HG03439 (cell line): ENCODE data around the gene GMNN.

ENCODE experiments used
- ATAC-seq: cut with Tn5 transposase; IDR thresholded peaks from one replicate; pipeline ENCODE4 v1.9.1; 2021; ENCODE audit warnings: mild to moderate bottlenecking, moderate library complexity; ENCODE audit not compliant: unreplicated experiment

The GMNN gene

GRCh38 chr6:24799541-24799915 is 24.8 kb downstream of the GMNN start:
- no peak for ATAC-seq

GRCh38 chr6:24802271-24803059 is 27.7 kb downstream of the GMNN start:
- no peak for ATAC-seq

DNA sequence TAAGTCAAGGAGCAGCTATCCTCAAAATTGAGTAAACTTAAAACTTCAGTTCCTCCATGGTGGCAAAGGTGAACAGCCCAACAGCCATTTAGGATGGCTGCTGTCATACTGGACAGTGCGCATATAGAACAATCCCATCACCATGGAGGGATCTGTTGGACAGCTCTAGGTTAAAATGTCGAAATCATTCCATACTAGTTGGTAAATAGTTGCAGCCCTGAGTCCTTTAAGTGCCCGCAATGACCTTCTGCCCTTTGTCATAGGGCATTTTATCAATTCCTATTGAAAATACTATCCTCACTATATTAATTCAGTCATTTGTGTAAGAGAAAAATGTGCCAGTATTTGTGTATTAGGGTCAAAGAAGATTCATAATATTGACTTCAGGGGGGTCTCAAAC is 32.8 kb downstream of the GMNN start:
- ATAC-seq = no peak

- no peak for ATAC-seq
Measured at GRCh38 chr6:24809728-24810127, 35.0 kb downstream of the GMNN start.

- ATAC-seq = no peak
Measured at GRCh38 chr6:24818346-24818745, 43.6 kb downstream of the GMNN start.

DNA sequence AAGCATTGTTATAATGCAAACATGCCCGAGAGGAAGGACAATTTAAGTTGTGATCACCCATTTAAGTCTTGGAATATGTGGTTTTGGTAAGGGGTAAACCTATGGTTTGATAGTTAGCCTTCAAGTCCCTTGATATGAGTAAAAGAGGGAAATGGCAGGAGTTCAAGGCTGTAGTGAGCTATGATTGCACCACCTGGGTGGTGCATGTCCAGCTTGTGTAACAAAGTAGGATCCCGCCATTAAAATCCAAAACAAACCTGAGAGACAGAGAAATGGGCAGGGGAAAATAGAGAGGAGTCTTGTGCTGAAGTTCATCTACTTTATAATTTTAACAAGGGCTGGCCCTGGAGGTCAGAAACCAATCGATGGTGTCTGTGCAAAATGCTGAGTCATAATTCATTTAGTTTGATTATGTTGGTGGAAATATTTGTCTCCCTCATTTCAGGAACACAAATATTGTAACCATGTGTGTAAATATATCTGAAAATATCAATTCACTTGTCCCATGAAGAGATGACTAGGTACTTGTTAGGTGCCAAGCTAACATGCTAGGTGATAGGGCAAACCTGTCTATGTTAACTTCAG is 47.2 kb downstream of the GMNN start:
- ATAC-seq = no peak

DNA sequence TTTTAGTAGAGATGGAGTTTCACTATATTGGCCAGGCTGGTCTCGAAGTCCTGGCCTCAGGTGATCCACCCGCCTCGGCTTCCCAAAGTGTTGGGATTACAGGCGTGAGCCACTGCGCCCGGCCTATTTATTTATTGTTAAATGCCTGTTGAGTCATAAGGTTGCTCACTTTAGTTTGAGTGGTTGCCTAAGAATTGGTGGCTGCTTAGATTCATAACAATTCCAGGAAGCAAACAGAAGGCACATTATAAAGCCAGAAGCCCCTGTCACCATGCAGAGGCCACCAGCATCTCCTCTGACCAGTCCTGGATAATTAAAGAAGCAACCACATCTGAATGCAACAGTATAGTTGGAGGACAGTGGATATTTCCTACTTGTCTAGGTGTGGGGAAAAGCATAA is 48.0 kb downstream of the GMNN start:
- no peak for ATAC-seq

DNA sequence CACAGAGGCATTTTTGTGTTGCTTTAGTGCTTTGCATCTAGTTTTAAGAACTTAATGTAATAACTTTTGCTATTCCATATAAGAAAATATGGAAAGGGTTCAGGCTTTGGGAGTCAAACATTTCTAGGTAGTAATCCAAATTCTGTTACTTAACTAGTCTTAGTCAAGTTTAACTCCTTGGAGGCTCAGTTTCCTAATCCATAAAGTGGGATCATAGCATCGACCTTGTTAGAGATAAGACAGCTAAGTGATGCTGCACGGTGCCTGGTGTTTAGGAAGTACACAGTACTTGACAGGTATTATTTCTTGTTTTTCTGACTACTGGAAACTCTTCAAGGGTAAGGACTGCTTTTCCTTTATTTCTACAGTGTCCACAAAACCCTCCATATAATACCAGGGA is 48.4 kb downstream of the GMNN start:
- no peak for ATAC-seq

DNA sequence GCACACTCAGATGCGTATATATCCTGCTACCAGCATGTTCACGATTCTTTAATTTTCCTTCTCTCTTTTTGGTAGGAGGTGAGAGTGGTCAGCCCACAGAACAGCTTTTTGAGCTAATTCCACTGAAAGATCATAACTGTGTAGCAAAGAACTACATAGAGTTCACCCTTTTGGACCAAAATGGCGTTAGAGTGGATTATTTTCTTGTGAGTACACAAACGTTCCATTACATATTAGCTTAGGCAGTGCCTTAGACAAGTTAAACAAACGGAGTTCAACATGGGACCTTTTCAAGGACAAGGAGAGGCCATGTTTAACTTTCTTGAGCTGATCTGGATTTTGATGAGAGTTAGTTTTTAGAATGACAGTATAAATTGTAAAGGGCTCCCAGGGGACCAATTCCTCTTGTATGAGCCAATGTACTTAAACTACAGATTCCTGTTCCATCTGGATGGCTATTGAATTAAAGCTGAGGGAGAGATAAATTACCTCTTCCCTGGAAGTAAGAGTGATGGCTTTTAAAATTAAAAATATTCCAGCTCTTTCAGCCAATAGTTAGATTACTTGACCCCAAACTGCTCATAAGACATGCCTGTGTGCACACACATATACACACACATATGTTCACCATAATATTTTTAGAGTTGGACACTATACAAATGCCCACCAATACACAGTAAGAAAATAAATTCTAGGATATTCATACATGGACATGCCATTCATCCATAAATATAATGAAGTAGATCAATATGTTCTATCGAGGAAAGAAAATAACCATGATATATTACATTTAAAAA is 49.6 kb downstream of the GMNN start:
- no peak for ATAC-seq

DNA sequence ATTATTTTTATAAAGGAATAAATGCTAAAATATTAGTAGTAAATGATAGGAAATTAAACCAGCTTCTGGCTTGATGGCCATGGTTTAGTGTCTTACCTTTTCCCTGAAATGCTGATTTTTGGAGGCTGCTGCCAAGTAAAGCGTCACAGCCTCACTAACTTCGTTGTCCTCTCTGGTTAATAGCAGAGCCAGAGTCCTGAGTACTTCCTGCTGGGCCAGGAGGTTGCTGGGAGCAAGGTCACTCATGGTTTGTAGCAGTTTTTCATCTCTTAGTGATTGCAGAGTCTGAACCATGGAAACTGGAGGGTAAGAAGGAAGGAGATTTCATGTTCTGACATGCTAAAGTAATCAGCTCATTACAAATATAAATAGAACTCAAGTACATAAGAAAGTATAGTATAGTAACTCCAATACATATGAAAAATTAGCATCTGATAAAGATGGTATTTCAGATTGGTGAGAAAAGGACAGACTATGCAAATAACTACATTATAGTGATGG is 50.4 kb downstream of the GMNN start:
- ATAC-seq = no peak

DNA sequence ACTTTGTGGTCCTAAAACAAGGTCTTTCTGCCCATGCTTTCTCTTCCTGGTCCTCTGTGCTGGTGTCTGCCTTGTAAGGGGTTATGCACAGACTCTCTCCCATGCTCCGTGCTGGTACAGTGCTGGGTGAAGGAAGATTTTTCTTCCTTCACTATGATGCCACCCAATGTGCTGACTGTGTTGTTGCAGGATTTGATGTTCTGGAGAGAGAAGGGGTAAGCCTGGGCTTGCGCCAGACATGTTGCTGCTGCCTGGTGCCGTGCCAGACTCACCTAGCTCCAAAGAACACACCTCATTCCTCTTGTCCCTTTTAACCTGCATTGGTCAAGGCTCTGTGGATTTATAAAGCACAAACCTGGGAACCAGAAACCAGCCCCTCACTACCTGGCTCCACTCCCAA is 52.4 kb downstream of the GMNN start:
- ATAC-seq = no peak

DNA sequence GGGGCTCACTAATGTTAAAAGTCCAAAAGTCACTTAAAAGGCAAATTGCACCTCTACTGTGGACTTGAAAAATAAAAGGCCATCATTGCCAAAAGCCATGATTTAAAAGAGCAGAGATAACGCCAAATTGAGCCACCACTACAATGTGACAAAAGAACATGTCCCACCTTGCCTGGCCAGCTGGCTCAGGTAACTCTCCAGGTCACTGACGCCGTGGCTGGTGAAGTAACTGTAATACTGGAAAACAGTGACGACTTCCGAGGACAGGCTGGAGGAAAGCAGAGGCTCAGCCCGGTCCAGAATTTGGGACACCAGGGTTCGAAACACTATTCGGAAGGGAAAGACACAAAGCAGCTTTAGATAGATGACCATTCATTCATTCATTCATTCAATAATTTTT is 53.2 kb downstream of the GMNN start:
- ATAC-seq = no peak

DNA sequence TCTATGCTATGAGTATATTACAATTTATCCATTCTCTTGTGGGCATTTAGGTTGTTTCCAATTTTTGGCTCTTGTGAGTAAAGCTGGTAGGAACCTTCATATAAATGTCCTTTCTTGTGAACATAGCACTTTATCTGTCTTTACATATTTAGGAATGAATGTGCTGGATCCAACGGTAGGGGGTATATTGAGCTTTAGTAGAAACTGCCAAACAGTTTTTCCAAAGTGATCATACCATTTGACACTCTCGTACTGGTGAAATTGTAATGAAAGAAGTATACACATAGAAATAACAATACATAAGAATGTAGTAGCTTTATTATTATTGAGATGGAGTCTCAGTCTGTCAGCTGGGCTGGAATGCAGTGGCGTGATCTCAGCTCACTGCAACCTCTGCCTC is 54.9 kb downstream of the GMNN start:
- no peak for ATAC-seq

DNA sequence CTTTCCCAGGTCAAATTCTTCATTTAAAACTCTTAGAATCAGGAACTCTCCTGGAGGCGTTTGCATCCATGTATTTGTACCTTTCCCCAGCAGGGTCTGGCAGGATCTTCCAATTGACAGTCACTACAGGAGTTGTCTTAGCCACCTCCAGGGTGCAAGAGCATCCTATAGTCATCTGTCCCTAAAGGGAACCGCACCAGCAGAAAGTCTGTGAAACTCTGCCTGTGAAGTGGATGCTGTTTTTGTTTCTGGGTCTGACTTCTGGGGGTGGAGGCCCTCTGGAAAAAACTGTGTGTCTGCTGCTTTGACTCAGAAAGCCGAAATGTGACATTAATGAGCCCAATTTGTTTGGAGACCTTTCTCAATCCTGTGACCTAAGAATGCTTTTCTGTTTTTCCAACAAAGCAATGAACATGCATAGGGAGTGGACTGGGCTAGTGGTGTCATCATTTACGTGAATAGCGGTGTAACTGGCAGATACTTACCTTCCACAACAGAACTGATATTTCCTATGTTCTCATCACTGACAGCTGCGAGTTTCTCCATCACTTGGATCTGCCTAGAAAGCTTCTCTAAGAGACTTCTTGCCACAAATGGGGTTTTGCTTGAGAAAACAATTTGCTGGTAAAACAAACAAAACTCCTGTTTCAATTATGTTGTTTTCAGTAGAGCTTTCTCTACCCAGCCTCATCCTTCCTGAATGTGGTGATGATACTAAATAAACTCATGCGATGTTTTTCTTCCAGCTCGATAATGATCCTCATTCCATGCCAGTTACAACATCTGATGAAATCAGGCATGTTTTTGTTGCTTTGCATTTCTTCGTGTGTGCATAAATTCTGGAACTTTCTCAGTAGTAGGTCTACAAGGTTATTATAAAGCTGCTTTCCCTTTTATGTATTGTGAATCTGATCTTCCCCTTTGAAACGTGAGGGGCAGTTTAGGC is 57.3 kb downstream of the GMNN start:
- ATAC-seq = no peak

GRCh38 chr6:24832794-24833193 is 58.1 kb downstream of the GMNN start:
- ATAC-seq = no peak

DNA sequence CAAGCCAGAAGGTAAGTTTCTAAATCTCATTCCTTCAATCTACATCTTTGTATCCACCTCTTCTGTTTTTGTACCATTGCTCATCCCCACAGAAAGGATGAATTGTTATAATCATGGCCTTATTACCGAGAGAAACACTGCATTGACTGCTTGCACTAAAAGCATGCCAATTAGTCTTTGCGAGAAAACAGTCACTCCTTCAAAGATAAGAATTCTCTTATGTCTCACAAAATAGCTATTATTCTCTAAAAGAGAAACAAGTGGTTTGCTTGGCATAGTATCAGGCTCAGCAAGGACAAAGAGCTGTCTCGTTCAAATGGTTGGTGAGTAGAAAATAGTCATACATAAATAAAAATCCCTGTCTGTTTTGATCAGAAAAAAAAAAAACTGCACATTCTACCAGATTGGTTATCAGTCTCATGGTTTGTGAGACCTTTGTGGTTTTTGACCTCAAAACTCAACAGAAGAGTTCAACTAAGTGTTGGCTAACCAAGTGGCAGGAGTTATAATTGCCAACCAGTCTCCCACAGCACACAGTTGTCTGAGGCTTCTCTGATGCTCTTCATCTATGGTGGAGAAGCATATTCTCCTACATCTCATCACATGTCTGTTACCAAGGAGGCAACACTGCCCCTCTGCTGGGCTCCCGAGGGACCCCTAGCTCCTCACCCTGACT is 59.1 kb downstream of the GMNN start:
- ATAC-seq = no peak
